Gastrocnemius medialis (tissue), 4 donors: ENCODE measurements around the gene TNFSF10.
"Not testable (repeated sequence)": the region's sequence is repeated elsewhere in the genome, so short reads cannot be mapped to it uniquely, and the experiment has no call there.

Source experiments
- POLR2A ChIP-seq, 2 donors: fragments of 450-650 bp; IDR thresholded peaks; one replicate each; pipeline ENCODE4 v1.6.1; 2017; ENCODE audit warnings: antibody characterized with exemption in 2 of 2, mild to moderate bottlenecking in 2 of 2, moderate library complexity in 2 of 2
- TF ChIP-seq, protein P1 (sequence below), 5 experiments: fragments of 450-650 bp in 3 of 5; fragments of 200-600 bp in 2 of 5; sonication (generic) in 2 of 5; IDR thresholded peaks in 4 of 5; conservative IDR thresholded peaks in 1 of 5; 1 replicate in 4 of 5; 2 replicates in 1 of 5; pipeline ENCODE4 v1.5.1; 2016 to 2019; ENCODE audit warnings: antibody characterized with exemption in 5 of 5, mild to moderate bottlenecking in 3 of 5, moderate library complexity in 3 of 5

GRCh38 chr3:172566785-172567184 lies 43.6 kb upstream of the TNFSF10 start:
- TF ChIP-seq, protein P1, sequence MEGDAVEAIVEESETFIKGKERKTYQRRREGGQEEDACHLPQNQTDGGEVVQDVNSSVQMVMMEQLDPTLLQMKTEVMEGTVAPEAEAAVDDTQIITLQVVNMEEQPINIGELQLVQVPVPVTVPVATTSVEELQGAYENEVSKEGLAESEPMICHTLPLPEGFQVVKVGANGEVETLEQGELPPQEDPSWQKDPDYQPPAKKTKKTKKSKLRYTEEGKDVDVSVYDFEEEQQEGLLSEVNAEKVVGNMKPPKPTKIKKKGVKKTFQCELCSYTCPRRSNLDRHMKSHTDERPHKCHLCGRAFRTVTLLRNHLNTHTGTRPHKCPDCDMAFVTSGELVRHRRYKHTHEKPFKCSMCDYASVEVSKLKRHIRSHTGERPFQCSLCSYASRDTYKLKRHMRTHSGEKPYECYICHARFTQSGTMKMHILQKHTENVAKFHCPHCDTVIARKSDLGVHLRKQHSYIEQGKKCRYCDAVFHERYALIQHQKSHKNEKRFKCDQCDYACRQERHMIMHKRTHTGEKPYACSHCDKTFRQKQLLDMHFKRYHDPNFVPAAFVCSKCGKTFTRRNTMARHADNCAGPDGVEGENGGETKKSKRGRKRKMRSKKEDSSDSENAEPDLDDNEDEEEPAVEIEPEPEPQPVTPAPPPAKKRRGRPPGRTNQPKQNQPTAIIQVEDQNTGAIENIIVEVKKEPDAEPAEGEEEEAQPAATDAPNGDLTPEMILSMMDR (IDR thresholded peaks at IDR 0.05 in 4 of 5, conservative IDR thresholded peaks at IDR 0.05 in 1 of 5), result not testable (repeated sequence)
- not testable (repeated sequence) for TF ChIP-seq POLR2A (IDR thresholded peaks at IDR 0.05)
